ENCODE measurements around the gene MME. TPM values are rescaled to one million over a fixed set of nuclear protein-coding genes. Genes with fewer than 3 reads are reported as not detected.

MME gene
- total RNA-seq, 2 donors from 2014 or later: 56.3 to 103 TPM

DNA sequence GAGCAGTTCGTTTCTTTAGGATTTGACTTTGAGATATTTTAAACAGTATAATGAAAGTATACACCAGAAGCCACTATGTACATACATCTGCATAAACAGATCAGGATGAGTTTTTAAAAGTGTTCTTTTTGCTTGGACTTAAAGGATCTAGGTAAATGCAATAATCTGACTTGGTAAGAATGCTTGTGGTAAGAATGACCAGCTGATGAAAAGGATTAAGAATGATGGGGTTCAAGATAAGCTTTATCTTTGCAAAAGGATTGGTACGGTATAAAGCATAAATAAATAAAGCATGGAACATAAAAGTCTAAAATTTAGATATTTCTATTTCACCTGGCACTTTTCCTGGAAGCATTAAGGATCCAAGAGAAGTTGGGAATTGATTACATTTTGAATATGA is 9.8 kb upstream of the MME start:
- Histone ChIP-seq H3K27me3 (replicated peaks; ENCODE audit: insufficient read depth) (no peaks in the 10 kb centered on the region), H3K27ac (no peak overlapping the region), H3K4me3 (no peak overlapping the region), H3K4me1 (replicated peaks) (no peaks in the 10 kb centered on the region), H3K36me3 (no peaks in the 10 kb centered on the region), H3K9me3 (no peaks in the 10 kb centered on the region)
- intact Hi-C loops (cut with DNase I): no loop called here
- 62% methylated on average over 2 of the region's 2 CpGs for WGBS
- TF ChIP-seq POLR2A (IDR thresholded peaks at IDR 0.05): no peak
- TF ChIP-seq, protein P1, sequence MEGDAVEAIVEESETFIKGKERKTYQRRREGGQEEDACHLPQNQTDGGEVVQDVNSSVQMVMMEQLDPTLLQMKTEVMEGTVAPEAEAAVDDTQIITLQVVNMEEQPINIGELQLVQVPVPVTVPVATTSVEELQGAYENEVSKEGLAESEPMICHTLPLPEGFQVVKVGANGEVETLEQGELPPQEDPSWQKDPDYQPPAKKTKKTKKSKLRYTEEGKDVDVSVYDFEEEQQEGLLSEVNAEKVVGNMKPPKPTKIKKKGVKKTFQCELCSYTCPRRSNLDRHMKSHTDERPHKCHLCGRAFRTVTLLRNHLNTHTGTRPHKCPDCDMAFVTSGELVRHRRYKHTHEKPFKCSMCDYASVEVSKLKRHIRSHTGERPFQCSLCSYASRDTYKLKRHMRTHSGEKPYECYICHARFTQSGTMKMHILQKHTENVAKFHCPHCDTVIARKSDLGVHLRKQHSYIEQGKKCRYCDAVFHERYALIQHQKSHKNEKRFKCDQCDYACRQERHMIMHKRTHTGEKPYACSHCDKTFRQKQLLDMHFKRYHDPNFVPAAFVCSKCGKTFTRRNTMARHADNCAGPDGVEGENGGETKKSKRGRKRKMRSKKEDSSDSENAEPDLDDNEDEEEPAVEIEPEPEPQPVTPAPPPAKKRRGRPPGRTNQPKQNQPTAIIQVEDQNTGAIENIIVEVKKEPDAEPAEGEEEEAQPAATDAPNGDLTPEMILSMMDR (IDR thresholded peaks at IDR 0.05): no peak
- no peak for TF ChIP-seq POLR2AphosphoS5 (IDR thresholded peaks at IDR 0.05)
- no peak for DNase-seq (ENCODE audit: low spot score)

DNA sequence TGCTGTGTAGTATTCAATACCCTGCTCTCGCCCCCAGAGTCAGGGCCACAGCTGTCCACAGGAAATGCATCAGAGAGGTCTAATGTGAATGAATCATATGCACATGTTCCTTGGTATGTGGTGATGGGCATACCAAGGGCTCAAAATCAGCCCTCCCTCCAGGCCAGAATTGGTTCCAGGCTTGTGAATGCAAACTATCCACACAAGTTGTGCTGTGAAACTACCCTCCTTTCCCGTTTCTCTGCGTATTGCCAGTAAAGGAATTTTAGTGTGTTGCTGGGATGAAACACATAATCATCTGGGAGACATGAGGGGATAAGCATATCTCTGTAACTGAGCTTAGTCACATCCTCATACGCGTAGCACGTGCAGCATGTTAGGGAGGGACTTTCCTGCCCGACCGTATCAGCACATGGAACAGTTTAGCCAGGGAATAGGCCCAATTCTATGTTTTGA is 9.2 kb upstream of the MME start:
- TF ChIP-seq POLR2AphosphoS5 (IDR thresholded peaks at IDR 0.05) (no peak), POLR2A (IDR thresholded peaks at IDR 0.05) (no peak)
- TF ChIP-seq, protein P1 (IDR thresholded peaks at IDR 0.05): no peak
- H3K36me3 ChIP-seq: no peaks in the 10 kb centered on the region
- intact Hi-C loops (cut with DNase I): no loop called here
- no peak for DNase-seq (ENCODE audit: low spot score)
- H3K4me1 ChIP-seq (replicated peaks): no peaks in the 10 kb centered on the region
- no peaks in the 10 kb centered on the region for H3K9me3 ChIP-seq
- no peak overlapping the region for H3K4me3 ChIP-seq
- no peak overlapping the region for H3K27ac ChIP-seq
- no peaks in the 10 kb centered on the region for H3K27me3 ChIP-seq (replicated peaks; ENCODE audit: insufficient read depth)
- 92% methylated on average over 8 of the region's 8 CpGs for WGBS

DNA sequence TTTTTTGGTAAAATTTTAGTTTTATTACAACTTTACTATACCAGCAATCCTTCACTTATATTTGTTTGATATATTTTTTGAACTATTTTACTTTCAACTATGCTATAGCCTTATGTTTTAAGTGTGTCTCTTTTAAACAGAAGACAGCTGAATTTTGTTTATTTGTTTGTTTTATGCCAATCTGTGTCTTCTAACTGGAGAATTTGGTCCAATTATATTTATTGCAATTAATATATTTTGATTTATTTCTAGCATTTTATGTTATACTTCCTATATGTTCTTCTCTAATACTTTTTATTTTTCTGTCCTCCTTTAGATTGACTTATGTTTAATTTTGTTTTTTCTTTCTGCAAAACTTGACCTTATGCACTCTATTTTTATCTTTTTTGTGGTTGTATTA is 4.9 kb upstream of the MME start:
- no peak overlapping the region for H3K27ac ChIP-seq
- DNase-seq (ENCODE audit: low spot score): no peak
- H3K9me3 ChIP-seq: no peaks in the 10 kb centered on the region
- H3K4me3 ChIP-seq: no peak overlapping the region
- H3K36me3 ChIP-seq: no peaks in the 10 kb centered on the region
- intact Hi-C loops (cut with DNase I): no loop called here
- no peaks in the 10 kb centered on the region for H3K27me3 ChIP-seq (replicated peaks; ENCODE audit: insufficient read depth)
- TF ChIP-seq POLR2A (IDR thresholded peaks at IDR 0.05): no peak
- TF ChIP-seq, protein P1 (IDR thresholded peaks at IDR 0.05): no peak
- no peak for TF ChIP-seq POLR2AphosphoS5 (IDR thresholded peaks at IDR 0.05)
- no peaks in the 10 kb centered on the region for H3K4me1 ChIP-seq (replicated peaks)

DNA sequence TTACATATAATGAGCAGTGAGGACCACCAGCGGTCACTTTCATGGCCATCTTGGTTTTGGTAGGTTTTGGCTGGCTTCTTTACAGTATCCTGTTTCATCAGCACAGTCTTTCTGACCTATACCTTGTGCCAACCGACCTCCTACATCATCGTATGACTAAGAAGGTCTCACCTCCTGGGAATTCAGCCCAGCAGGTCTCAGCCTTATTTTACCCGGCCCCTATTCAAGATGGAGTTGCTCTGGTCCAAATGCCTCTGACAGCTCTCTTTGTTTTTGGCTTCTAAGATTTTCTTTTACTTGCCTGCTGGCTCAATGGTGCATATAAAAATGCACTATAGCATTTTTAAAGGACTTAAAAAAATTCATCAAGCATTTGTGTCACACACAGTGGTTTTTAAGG is 3.2 kb upstream of the MME start:
- Histone ChIP-seq H3K27ac (no peak overlapping the region), H3K36me3 (no peaks in the 10 kb centered on the region), H3K27me3 (replicated peaks; ENCODE audit: insufficient read depth) (no peaks in the 10 kb centered on the region), H3K9me3 (no peaks in the 10 kb centered on the region), H3K4me3 (no peak overlapping the region), H3K4me1 (replicated peaks) (no peaks in the 10 kb centered on the region)
- WGBS: 96% methylated on average over 4 of the region's 4 CpGs
- TF ChIP-seq, protein P1 (IDR thresholded peaks at IDR 0.05): no peak
- TF ChIP-seq POLR2A (IDR thresholded peaks at IDR 0.05) (no peak), POLR2AphosphoS5 (IDR thresholded peaks at IDR 0.05) (no peak)
- no peak for DNase-seq (ENCODE audit: low spot score)
- intact Hi-C loops (cut with DNase I): no loop called here

DNA sequence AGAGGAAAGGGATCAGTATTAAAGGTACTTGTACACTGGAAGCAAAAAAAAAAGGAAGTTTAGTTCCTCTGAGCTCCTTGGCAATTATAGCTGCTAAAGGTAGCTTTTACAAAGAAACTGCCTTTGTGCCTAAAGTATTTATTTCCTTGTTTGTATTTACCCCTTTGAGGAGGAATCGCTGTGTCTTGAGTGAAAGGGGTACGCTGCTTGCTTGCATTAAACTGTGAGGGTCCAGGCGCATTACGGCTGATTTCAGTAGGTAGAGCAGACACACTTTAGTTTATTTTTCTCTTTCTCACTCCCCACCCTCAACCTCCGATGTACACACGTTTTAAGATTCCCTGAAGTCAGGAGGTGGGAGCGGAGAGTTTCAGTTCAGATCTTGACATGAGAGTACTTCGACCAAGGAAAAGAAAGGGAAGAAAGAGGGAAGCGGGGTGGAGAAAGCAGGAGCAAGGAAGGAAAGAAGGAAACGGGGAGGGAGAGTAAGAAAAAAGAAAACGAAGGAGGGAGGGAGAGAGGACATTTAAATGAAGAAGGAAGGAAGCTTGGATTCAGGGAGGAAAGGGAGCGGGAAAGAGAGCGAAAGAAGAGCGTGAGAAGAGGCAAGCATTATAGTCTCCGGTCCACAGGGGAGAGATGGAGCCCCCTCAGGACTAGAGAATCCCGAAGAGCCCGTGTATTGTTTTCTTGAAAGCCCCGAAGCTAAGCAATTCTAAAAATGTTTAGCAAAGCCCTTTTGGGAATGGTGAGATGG is 1.2 kb upstream of the MME start:
- intact Hi-C loops (cut with DNase I): no loop called here
- no peak for DNase-seq (ENCODE audit: low spot score)
- Histone ChIP-seq H3K9me3 (no peaks in the 10 kb centered on the region), H3K4me3 (peak overlapping the region; percentile 56 to 65), H3K27me3 (replicated peaks; ENCODE audit: insufficient read depth) (no peaks in the 10 kb centered on the region), H3K36me3 (no peaks in the 10 kb centered on the region), H3K27ac (peak overlapping the region; percentile 74 to 87), H3K4me1 (replicated peaks) (no peaks in the 10 kb centered on the region)
- TF ChIP-seq POLR2A (IDR thresholded peaks at IDR 0.05) (no peak), POLR2AphosphoS5 (IDR thresholded peaks at IDR 0.05) (no peak)
- TF ChIP-seq, protein P1 (IDR thresholded peaks at IDR 0.05): no peak
- WGBS: 6% methylated on average over 18 of the region's 18 CpGs

Measured in prostate gland (tissue), 2 donors.